Fibroblast of lung (primary cell): ENCODE results near the gene SP4. TPM values are rescaled to one million over a fixed set of nuclear protein-coding genes. Genes with fewer than 3 reads are reported as not detected.

Experiments used
- DNase-seq, 2 donors: peaks; one replicate each; pipeline versions ENCODE4 v3.0.0 to v3.0.0-alpha.2; 2010; ENCODE audit warnings: low read depth in 2 of 2
- H2AFZ ChIP-seq: 2 replicates; pipeline ENCODE4 v1.5.1; 2012; ENCODE audit warnings: low read length, control low read depth, inconsistent platforms
- H3K27ac ChIP-seq: 2 replicates; pipeline ENCODE4 v1.5.1; 2011; ENCODE audit warnings: low read length, control low read depth; ENCODE audit not compliant: insufficient read depth
- H3K27me3 ChIP-seq: 2 replicates; pipeline ENCODE4 v1.5.1; 2011; ENCODE audit warnings: mild to moderate bottlenecking, low read length; ENCODE audit not compliant: control insufficient read depth, insufficient read depth
- H3K36me3 ChIP-seq: 2 replicates; pipeline ENCODE4 v1.5.1; 2011; ENCODE audit warnings: low read length; ENCODE audit not compliant: control insufficient read depth, insufficient read depth
- H3K4me1 ChIP-seq: 2 replicates; pipeline ENCODE4 v1.5.1; 2011; ENCODE audit warnings: low read length; ENCODE audit not compliant: control insufficient read depth, insufficient read depth; ENCODE audit errors: extremely low read depth
- H3K4me2 ChIP-seq: 2 replicates; pipeline ENCODE4 v1.5.1; 2011; ENCODE audit warnings: low read length, control low read depth; ENCODE audit not compliant: insufficient read depth; ENCODE audit errors: extremely low read depth
- H3K4me3 ChIP-seq, 4 experiments: fragments of 200-600 bp in 1 of 4; sonication (generic) in 1 of 4; replicated peaks in 1 of 4; 2 replicates each; pipeline ENCODE4 v1.5.1; 2011 to 2016; ENCODE audit warnings: low read length in 4 of 4, low read depth in 3 of 4, mild to moderate bottlenecking in 3 of 4, control low read depth in 2 of 4, inconsistent platforms in 1 of 4, mixed read lengths in 1 of 4; ENCODE audit not compliant: insufficient read depth in 1 of 4; ENCODE audit errors: control extremely low read depth in 1 of 4
- H3K79me2 ChIP-seq: 2 replicates; pipeline ENCODE4 v1.5.1; 2012; ENCODE audit warnings: mild to moderate bottlenecking, low read length, inconsistent platforms; ENCODE audit not compliant: control insufficient read depth, insufficient read depth
- H3K9ac ChIP-seq: 2 replicates; pipeline ENCODE4 v1.5.1; 2011; ENCODE audit warnings: mild to moderate bottlenecking, low read length, control low read depth; ENCODE audit not compliant: insufficient read depth
- H3K9me3 ChIP-seq: 2 replicates; pipeline ENCODE4 v1.5.1; 2012; ENCODE audit warnings: low read depth, low read length; ENCODE audit not compliant: control insufficient read depth, insufficient read depth
- H4K20me1 ChIP-seq: 2 replicates; pipeline ENCODE4 v1.5.1; 2011; ENCODE audit warnings: low read length; ENCODE audit not compliant: control insufficient read depth, insufficient read depth; ENCODE audit errors: extremely low read depth
- EZH2 ChIP-seq: IDR thresholded peaks from 2 replicates; pipeline ENCODE4 v1.5.1; 2012; ENCODE audit warnings: low read length, control low read depth, mild to moderate bottlenecking; ENCODE audit errors: missing control alignments
- polyA plus RNA-seq, 2 donors: library from polyadenylated mRNA; depleted of rRNA in 1 of 2; stranded (reverse) in 1 of 2; unstranded in 1 of 2; fragments of >200 nt; gene quantifications; 2 replicates each; pipeline ENCODE4 v1.2.1, GENCODE V29; 2011 to 2012; ENCODE audit warnings: missing spikeins in 1 of 2
- total RNA-seq: library from RNA; depleted of rRNA; stranded (reverse); fragments of >200 nt; gene quantifications from 2 replicates; pipeline ENCODE4 v1.2.1, GENCODE V29; 2014
- TF ChIP-seq, protein P1 (sequence below), 2 donors: IDR thresholded peaks in 1 of 2; conservative IDR thresholded peaks in 1 of 2; 1 replicate in 1 of 2; 2 replicates in 1 of 2; pipeline ENCODE4 v1.5.1; 2011 to 2012; ENCODE audit warnings: low read length in 2 of 2, control low read depth in 1 of 2, inconsistent platforms in 1 of 2, low read depth in 1 of 2, mild to moderate bottlenecking in 1 of 2

The SP4 gene
- total and polyA plus RNA-seq, 2 donors (not counting 1 experiment from before 2014, with no cell fraction given) = 2.9 to 8.8 TPM

DNA sequence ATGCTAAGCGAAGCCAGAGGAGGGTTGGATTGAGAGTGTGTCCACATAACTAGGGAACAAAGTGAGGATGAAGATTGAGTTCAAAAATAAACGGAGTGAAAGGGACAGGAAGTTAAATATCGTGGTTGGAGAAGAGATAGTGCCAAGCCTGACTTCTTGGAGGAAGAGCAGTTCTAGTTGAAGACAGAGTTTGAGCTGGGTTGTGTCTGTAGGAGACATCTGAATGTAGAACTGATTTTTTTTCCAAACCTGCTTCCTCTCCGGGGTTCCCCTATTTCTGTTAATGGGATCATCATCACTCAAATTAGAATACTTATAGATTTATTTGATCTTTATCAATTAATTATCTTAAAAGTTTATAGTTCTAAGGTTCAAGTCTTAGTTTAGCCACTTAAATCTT lies 35.6 kb downstream of the SP4 start:
- Histone ChIP-seq H2AFZ (no peak overlapping the region), H3K9ac (no peak overlapping the region), H3K9me3 (no peaks in the 10 kb centered on the region), H3K36me3 (no peaks in the 10 kb centered on the region), H3K4me3 (no peak overlapping the region), H3K4me1 (no peaks in the 10 kb centered on the region), H3K27ac (no peak overlapping the region), H4K20me1 (no peaks in the 10 kb centered on the region), H3K79me2 (no peaks in the 10 kb centered on the region), H3K4me2 (no peak overlapping the region), H3K27me3 (no peaks in the 10 kb centered on the region)
- TF ChIP-seq EZH2 = no peak
- TF ChIP-seq, protein P1, sequence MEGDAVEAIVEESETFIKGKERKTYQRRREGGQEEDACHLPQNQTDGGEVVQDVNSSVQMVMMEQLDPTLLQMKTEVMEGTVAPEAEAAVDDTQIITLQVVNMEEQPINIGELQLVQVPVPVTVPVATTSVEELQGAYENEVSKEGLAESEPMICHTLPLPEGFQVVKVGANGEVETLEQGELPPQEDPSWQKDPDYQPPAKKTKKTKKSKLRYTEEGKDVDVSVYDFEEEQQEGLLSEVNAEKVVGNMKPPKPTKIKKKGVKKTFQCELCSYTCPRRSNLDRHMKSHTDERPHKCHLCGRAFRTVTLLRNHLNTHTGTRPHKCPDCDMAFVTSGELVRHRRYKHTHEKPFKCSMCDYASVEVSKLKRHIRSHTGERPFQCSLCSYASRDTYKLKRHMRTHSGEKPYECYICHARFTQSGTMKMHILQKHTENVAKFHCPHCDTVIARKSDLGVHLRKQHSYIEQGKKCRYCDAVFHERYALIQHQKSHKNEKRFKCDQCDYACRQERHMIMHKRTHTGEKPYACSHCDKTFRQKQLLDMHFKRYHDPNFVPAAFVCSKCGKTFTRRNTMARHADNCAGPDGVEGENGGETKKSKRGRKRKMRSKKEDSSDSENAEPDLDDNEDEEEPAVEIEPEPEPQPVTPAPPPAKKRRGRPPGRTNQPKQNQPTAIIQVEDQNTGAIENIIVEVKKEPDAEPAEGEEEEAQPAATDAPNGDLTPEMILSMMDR (conservative IDR thresholded peaks at IDR 0.05 in 1 of 2, IDR thresholded peaks at IDR 0.05 in 1 of 2; ENCODE audit: low read depth in 1 of 2, low read length in 2 of 2) = no peak
- no peak for DNase-seq

DNA sequence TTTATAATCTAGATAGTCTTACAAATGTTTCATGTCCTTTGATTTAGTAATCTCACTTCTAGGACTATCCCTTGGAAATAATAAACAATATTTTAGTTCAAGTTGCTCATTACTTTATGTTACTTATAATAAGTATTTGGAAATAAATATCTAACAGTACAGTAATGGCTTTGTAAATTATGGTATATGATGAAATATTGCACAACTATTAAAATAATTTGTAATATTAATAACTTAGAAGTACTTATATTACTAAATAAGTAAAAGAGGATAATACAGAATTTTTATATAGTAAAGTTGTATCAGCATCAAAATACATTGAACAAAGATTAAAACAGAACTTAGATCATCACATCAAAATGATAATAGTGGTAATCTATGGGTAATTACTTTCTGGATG lies 41.1 kb downstream of the SP4 start:
- Histone ChIP-seq H3K27me3 (no peaks in the 10 kb centered on the region), H3K27ac (no peak overlapping the region), H3K4me2 (no peak overlapping the region), H3K79me2 (no peaks in the 10 kb centered on the region), H3K9me3 (no peaks in the 10 kb centered on the region), H3K9ac (no peak overlapping the region), H4K20me1 (no peaks in the 10 kb centered on the region), H3K4me1 (no peaks in the 10 kb centered on the region), H3K4me3 (no peak overlapping the region), H3K36me3 (no peaks in the 10 kb centered on the region), H2AFZ (no peak overlapping the region)
- no peak for TF ChIP-seq EZH2
- TF ChIP-seq, protein P1 (conservative IDR thresholded peaks at IDR 0.05 in 1 of 2, IDR thresholded peaks at IDR 0.05 in 1 of 2; ENCODE audit: low read depth in 1 of 2, low read length in 2 of 2) = no peak
- DNase-seq = no peak

DNA sequence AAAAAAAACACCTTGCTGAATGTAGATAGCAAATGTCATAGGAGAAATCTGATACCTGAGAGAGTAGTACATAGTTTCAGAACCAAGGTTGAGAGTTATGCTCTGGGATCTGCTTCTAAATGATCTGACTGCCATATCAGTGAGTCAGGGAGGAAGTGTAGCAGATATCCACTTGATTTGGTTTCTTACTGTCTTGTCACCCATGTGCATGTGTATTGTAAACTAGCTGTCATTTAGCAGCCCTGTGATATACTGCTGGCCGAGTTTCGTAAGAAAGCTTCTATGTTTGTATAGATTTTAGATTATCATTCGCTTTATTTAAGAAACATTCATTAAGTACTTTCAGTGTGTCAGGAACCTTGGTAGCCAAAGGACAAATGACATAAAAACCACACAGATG lies 42.0 kb downstream of the SP4 start:
- Histone ChIP-seq H2AFZ (no peak overlapping the region), H3K9me3 (no peaks in the 10 kb centered on the region), H3K4me3 (no peak overlapping the region), H3K36me3 (no peaks in the 10 kb centered on the region), H3K27ac (no peak overlapping the region), H3K27me3 (no peaks in the 10 kb centered on the region), H3K9ac (no peak overlapping the region), H3K79me2 (no peaks in the 10 kb centered on the region), H3K4me1 (no peaks in the 10 kb centered on the region), H4K20me1 (no peaks in the 10 kb centered on the region), H3K4me2 (no peak overlapping the region)
- DNase-seq = peak in 1 of 2 donors; percentile 1
- TF ChIP-seq, protein P1 (conservative IDR thresholded peaks at IDR 0.05 in 1 of 2, IDR thresholded peaks at IDR 0.05 in 1 of 2; ENCODE audit: low read depth in 1 of 2, low read length in 2 of 2) = no peak
- TF ChIP-seq EZH2 = no peak
